Measurements from ENCODE around the gene ARPP19. TPM values are rescaled to one million over a fixed set of nuclear protein-coding genes. Genes with fewer than 3 reads are reported as not detected.

The ARPP19 gene
- total RNA-seq, 1 experiment from 2014 or later: 203 TPM

DNA sequence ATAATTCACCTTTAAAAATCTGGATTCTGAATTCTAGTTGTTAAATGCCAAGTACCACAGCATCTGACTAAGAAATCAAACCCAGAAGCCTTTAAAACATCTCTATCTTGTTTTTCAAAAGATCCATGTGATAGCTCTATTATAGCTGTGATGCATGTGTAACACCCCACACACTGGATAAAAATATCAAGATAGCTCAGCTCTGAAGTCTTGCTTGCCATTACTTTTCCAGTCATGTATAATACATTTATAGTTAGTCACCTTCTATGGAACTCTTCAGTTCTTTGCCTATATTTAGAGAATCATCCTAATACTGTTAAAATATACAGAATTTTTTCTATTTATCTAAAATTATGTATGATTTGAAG is 11.6 kb downstream of the ARPP19 start (continued):
- TF ChIP-seq STAT6 (CRISPR knock-in tag; conservative IDR thresholded peaks at IDR 0.05; ENCODE audit: low read depth) (no peak), GABPB1 (CRISPR knock-in tag; IDR thresholded peaks at IDR 0.05) (no peak)

DNA sequence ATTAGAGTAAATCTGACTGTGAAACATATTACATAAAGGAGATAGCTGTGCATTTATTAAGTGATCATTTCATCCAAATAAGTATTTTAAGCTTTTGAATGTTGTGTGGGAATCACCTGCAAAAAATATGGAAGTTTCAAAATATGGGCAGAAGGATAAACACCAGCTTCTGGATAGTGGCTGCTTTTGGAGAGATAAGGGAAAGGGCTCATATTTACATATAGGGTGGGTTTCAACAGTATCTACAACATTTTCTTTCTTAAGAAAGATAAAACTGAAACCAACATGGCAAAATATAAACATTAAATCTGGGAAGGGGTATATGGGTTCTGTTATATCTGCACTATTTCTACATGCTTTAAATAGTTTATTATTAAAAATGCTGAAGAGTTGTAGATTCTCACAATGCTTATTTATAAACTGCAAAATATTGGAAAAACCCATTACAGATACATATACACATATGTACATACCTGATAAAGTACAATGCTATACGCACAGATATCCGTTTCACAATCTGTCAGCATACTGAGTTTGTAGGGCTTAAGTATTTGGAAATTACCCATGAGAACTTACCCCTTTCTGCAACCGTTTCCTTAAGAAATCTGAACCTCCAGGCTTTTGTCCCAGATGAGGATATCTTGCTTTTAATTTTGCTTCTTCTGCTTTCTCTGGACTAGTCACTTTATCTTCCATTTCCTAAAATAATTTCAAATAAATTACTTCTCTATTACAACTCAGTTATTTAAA is 12.1 kb downstream of the ARPP19 start:
- DNase-seq (ENCODE audit: low spot score) (no peak), ATAC-seq (no peak)
- Mint-ChIP-seq H3K36me3 (peaks cover 33% of the 10 kb centered on the region), H3K27me3 (ENCODE audit: low read depth) (no peaks in the 10 kb centered on the region), H3K9me3 (no peaks in the 10 kb centered on the region), H3K4me3 (no peak overlapping the region), H3K27ac (no peak overlapping the region), H3K4me1 (peaks cover 24% of the 10 kb centered on the region)
- TF ChIP-seq MXD4 (CRISPR knock-in tag; IDR thresholded peaks at IDR 0.05; ENCODE audit: borderline replicate concordance) (no peak), TEAD1 (CRISPR knock-in tag; IDR thresholded peaks at IDR 0.05) (no peak), EMX1 (CRISPR knock-in tag; IDR thresholded peaks at IDR 0.05) (no peak), ZNF423 (CRISPR knock-in tag; IDR thresholded peaks at IDR 0.05) (no peak), OVOL2 (CRISPR knock-in tag; IDR thresholded peaks at IDR 0.05; ENCODE audit: borderline replicate concordance) (no peak), AFF4 (CRISPR knock-in tag; IDR thresholded peaks at IDR 0.05; ENCODE audit: borderline replicate concordance) (no peak)
- TF ChIP-seq, protein P1, sequence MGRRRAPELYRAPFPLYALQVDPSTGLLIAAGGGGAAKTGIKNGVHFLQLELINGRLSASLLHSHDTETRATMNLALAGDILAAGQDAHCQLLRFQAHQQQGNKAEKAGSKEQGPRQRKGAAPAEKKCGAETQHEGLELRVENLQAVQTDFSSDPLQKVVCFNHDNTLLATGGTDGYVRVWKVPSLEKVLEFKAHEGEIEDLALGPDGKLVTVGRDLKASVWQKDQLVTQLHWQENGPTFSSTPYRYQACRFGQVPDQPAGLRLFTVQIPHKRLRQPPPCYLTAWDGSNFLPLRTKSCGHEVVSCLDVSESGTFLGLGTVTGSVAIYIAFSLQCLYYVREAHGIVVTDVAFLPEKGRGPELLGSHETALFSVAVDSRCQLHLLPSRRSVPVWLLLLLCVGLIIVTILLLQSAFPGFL (CRISPR knock-in tag; IDR thresholded peaks at IDR 0.05; ENCODE audit: borderline replicate concordance): no peak
- TF ChIP-seq, protein P2, sequence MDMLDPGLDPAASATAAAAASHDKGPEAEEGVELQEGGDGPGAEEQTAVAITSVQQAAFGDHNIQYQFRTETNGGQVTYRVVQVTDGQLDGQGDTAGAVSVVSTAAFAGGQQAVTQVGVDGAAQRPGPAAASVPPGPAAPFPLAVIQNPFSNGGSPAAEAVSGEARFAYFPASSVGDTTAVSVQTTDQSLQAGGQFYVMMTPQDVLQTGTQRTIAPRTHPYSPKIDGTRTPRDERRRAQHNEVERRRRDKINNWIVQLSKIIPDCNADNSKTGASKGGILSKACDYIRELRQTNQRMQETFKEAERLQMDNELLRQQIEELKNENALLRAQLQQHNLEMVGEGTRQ (CRISPR knock-in tag; IDR thresholded peaks at IDR 0.05): no peak
- ChIA-PET POLR2A (no interaction called here), CTCF (no interaction called here)

GRCh38 chr15:52552303-52552702 is 16.5 kb downstream of the ARPP19 start:
- no peaks in the 10 kb centered on the region for H3K27me3 Mint-ChIP-seq (ENCODE audit: low read depth)
- DNase-seq (ENCODE audit: low spot score) (no peak), ATAC-seq (no peak)
- H3K4me1 Mint-ChIP-seq: no peaks in the 10 kb centered on the region
- TF ChIP-seq ZNF263 (CRISPR knock-in tag; IDR thresholded peaks at IDR 0.05; ENCODE audit: low read depth): no peak
- TF ChIP-seq ZNF671 (CRISPR knock-in tag; IDR thresholded peaks at IDR 0.05): no peak
- no peak for TF ChIP-seq NR2C2 (CRISPR knock-in tag; IDR thresholded peaks at IDR 0.05)
- TF ChIP-seq ZNF423 (CRISPR knock-in tag; IDR thresholded peaks at IDR 0.05): no peak
- TF ChIP-seq NR3C1 (CRISPR knock-in tag; conservative IDR thresholded peaks at IDR 0.05; ENCODE audit: low read depth): no peak
- no peak for TF ChIP-seq E2F4 (CRISPR knock-in tag; IDR thresholded peaks at IDR 0.05; ENCODE audit: borderline replicate concordance, low read depth)
- TF ChIP-seq, protein P3, sequence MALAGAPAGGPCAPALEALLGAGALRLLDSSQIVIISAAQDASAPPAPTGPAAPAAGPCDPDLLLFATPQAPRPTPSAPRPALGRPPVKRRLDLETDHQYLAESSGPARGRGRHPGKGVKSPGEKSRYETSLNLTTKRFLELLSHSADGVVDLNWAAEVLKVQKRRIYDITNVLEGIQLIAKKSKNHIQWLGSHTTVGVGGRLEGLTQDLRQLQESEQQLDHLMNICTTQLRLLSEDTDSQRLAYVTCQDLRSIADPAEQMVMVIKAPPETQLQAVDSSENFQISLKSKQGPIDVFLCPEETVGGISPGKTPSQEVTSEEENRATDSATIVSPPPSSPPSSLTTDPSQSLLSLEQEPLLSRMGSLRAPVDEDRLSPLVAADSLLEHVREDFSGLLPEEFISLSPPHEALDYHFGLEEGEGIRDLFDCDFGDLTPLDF (CRISPR knock-in tag; IDR thresholded peaks at IDR 0.05): no peak
- no peak for TF ChIP-seq IRF1 (CRISPR knock-in tag; IDR thresholded peaks at IDR 0.05)
- H3K36me3 Mint-ChIP-seq: peaks cover 61% of the 10 kb centered on the region
- no peak overlapping the region for H3K4me3 Mint-ChIP-seq
- H3K27ac Mint-ChIP-seq: no peak overlapping the region
- H3K9me3 Mint-ChIP-seq: no peaks in the 10 kb centered on the region
- POLR2A ChIA-PET: no interaction called here
- CTCF ChIA-PET: interaction anchor here (0.7 kb wide), 2 partner anchors 111 to 189 kb away, joined by 3 read pairs; no protein-coding TSS in a partner anchor

Measured in WTC11 (cell line).